Suprapubic skin (tissue), 4 donors: ENCODE results near the gene DPY30. TPM values are rescaled to one million over a fixed set of nuclear protein-coding genes. Genes with fewer than 3 reads are reported as not detected.

Experiments
- DNase-seq, 2 donors: peaks; one replicate each; pipeline ENCODE4 v3.0.0-alpha.2; 2019; ENCODE audit warnings: low spot score in 2 of 2
- H3K27ac ChIP-seq: fragments of 200-600 bp; sonication (generic); one replicate; pipeline ENCODE4 v1.5.1; 2019
- H3K27me3 ChIP-seq: fragments of 200-600 bp; sonication (generic); one replicate; pipeline ENCODE4 v1.5.1; 2019
- H3K36me3 ChIP-seq: fragments of 200-600 bp; sonication (generic); one replicate; pipeline ENCODE4 v1.5.1; 2019
- H3K4me1 ChIP-seq: fragments of 200-600 bp; sonication (generic); one replicate; pipeline ENCODE4 v1.5.1; 2019
- H3K4me3 ChIP-seq: fragments of 200-600 bp; sonication (generic); one replicate; pipeline ENCODE4 v1.5.1; 2019; ENCODE audit warnings: mild to moderate bottlenecking
- H3K9me3 ChIP-seq: fragments of 200-600 bp; sonication (generic); one replicate; pipeline ENCODE4 v1.5.1; 2019
- EP300 ChIP-seq: sonication (generic); formaldehyde crosslinking; IDR thresholded peaks from one replicate; pipeline ENCODE4 v1.6.1; 2017; ENCODE audit warnings: antibody characterized with exemption
- POLR2A ChIP-seq, 2 donors: fragments of 450-650 bp; IDR thresholded peaks; one replicate each; pipeline ENCODE4 v1.6.1; 2017; ENCODE audit warnings: antibody characterized with exemption in 2 of 2, mild to moderate bottlenecking in 2 of 2, moderate library complexity in 2 of 2
- POLR2AphosphoS5 ChIP-seq, 3 donors: sonication (generic); formaldehyde crosslinking; IDR thresholded peaks; one replicate each; pipeline ENCODE4 v1.6.1; 2017; ENCODE audit warnings: antibody characterized with exemption in 3 of 3
- WGBS: methylation state at CpG from one replicate; pipeline ENCODE4 v1.1.5; 2018; 5-methylcytosine and 5-hydroxymethylcytosine counted together
- total RNA-seq, 4 donors: library from RNA; depleted of rRNA; stranded (reverse); fragments of >200 nt; gene quantifications; one replicate each; pipeline ENCODE4 v1.1.0, GENCODE V29; 2016
- TF ChIP-seq, protein P1 (sequence below), 2 donors: fragments of 200-600 bp in 1 of 2; fragments of 450-650 bp in 1 of 2; sonication (generic) in 1 of 2; IDR thresholded peaks; one replicate each; pipeline ENCODE4 v1.5.1; 2016 to 2019; ENCODE audit warnings: antibody characterized with exemption in 2 of 2, mild to moderate bottlenecking in 1 of 2, moderate library complexity in 1 of 2

The DPY30 gene
- total RNA-seq, result 10 to 100 TPM; 44.1 to 59.2 (median 48.8) TPM

DNA sequence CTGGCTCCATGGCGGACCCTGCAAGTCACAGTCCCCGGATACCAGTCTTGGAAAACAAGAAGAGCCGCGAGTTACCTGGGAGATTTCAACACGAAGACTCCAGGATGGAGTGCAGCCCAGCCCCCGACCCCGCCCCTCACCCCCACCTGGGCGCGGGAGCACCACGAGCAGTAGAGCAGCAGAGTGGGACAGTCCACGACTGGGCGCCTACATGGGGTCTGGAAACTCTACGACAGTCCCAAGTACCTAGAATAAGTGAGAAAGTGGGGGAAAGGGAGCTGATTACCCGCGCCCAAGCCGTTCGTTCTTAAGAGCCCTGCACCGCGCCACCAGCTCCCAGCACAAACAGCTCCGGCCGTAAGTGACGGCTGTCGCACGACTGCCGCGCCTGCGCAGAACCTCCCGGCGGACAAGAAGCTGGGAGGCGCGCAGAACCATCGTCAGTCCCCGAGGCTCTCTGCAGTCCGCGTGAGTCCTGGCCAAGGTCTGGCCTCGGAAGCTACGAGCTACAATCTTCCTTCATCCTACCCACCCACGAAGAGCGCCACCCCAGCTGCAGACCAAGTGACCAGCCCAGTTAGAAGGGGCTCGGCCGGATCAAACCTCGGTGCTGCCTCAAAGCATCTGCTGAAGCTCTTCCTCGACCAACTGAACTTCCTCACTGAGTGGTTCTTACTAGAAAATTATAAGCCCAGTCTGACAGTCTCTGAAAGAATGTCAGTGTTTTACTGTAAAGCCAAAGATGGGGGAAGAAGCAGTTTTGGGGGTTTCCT, at the start of gene DPY30:
TSS of gene DPY30 (minus strand) at position 359 of the 773 bp plus-strand sequence. CDS start at position 10, 349 bp downstream.
- H3K4me1 ChIP-seq, result peaks cover 14% of the 10 kb centered on the region
- H3K27me3 ChIP-seq, result no peaks in the 10 kb centered on the region
- DNase-seq, result peak; percentile 91 to 95
- H3K27ac ChIP-seq, result peak within 1 kb of the TSS; percentile 78
- peak within 1 kb of the TSS; percentile 90 for H3K4me3 ChIP-seq
- H3K9me3 ChIP-seq, result no peaks in the 10 kb centered on the region
- under 1% methylated on average over 27 of the region's 43 CpGs for WGBS
- TF ChIP-seq, protein P1, sequence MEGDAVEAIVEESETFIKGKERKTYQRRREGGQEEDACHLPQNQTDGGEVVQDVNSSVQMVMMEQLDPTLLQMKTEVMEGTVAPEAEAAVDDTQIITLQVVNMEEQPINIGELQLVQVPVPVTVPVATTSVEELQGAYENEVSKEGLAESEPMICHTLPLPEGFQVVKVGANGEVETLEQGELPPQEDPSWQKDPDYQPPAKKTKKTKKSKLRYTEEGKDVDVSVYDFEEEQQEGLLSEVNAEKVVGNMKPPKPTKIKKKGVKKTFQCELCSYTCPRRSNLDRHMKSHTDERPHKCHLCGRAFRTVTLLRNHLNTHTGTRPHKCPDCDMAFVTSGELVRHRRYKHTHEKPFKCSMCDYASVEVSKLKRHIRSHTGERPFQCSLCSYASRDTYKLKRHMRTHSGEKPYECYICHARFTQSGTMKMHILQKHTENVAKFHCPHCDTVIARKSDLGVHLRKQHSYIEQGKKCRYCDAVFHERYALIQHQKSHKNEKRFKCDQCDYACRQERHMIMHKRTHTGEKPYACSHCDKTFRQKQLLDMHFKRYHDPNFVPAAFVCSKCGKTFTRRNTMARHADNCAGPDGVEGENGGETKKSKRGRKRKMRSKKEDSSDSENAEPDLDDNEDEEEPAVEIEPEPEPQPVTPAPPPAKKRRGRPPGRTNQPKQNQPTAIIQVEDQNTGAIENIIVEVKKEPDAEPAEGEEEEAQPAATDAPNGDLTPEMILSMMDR (IDR thresholded peaks at IDR 0.05), result no peak
- TF ChIP-seq POLR2AphosphoS5 (IDR thresholded peaks at IDR 0.05), result peak in 1 of 3 donors; percentile 48
- no peak for TF ChIP-seq EP300
- TF ChIP-seq POLR2A (IDR thresholded peaks at IDR 0.05), result peak in 1 of 2 donors; percentile 63
- H3K36me3 ChIP-seq, result no peaks in the 10 kb centered on the region

DNA sequence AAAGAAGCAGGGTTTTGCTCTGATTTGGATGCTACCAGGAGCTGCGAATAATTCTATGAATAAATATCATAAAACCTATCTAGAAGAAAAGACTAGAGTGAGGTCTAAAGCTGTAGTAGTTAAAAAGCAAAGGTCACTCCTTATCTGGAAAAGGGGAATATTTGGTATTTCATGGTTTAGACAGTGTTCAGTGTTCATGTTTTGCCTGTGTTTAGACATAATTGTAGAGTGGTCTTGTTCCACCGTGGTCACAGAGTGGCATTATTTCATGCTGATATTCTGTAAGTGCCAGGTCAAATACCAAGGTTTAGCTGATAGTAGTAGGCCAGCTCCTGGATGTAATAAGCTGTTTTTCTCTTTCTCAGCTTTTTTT, 34.5 kb upstream of the DPY30 start:
- WGBS, result 96% methylated on average over 2 of the region's 2 CpGs
- H3K4me3 ChIP-seq, result no peak overlapping the region
- DNase-seq, result no peak
- H3K27me3 ChIP-seq, result no peaks in the 10 kb centered on the region
- TF ChIP-seq EP300 (no peak), POLR2A (IDR thresholded peaks at IDR 0.05) (no peak), POLR2AphosphoS5 (IDR thresholded peaks at IDR 0.05) (no peak)
- TF ChIP-seq, protein P1 (IDR thresholded peaks at IDR 0.05), result no peak
- H3K36me3 ChIP-seq, result peaks cover under 1% of the 10 kb centered on the region
- H3K4me1 ChIP-seq, result no peaks in the 10 kb centered on the region
- no peaks in the 10 kb centered on the region for H3K9me3 ChIP-seq
- H3K27ac ChIP-seq, result no peak overlapping the region

DNA sequence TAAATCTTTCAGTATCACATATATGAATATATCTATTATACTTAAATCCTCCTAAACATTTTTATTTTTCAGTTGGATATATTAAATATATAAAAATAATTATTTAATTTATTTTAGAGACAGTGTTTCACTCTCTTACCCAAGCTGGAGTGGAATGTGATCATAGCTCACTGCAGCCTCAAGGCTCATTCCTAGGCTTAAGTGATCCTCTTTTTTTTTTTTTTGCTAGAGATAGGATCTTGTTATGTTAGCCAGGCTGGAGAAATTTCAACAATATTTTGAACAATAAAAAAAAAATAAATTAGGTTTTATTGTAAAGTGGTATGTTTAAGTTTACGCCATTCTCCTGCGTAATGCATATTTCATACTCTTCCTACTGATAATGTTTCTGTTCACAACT, 27.9 kb upstream of the DPY30 start:
- H3K27me3 ChIP-seq, result no peaks in the 10 kb centered on the region

DNA sequence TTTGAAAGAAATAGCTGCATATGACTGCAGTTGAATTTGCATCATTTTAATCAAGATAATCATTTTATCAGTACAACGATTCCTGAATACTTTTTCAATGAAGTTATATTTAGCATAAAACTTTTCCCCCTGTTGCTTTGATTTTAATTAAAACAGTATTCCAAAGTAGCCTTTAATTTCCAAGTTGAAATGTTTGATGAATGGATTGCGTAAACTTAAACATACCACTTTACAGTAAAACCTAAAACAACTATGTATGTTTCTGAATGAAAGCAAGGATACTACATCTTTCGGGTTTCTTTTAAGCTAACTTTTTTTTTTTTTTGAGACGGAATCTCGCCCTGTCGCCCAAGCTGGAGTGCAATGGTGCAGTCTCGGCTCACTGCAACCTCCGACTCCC, 25.1 kb upstream of the DPY30 start:
- H3K27ac ChIP-seq, result peak overlapping the region; percentile 92
- peaks cover 27% of the 10 kb centered on the region for H3K4me1 ChIP-seq
- TF ChIP-seq EP300, result no peak
- TF ChIP-seq POLR2AphosphoS5 (IDR thresholded peaks at IDR 0.05), result no peak
- TF ChIP-seq POLR2A (IDR thresholded peaks at IDR 0.05), result no peak
- TF ChIP-seq, protein P1 (IDR thresholded peaks at IDR 0.05), result no peak
- H3K4me3 ChIP-seq, result peak overlapping the region; percentile 92
- H3K9me3 ChIP-seq, result no peaks in the 10 kb centered on the region
- DNase-seq, result no peak
- no peaks in the 10 kb centered on the region for H3K27me3 ChIP-seq
- no peaks in the 10 kb centered on the region for H3K36me3 ChIP-seq
- 73% methylated on average over 8 of the region's 8 CpGs for WGBS

More for the DNA sequence above, 27.9 kb upstream of the DPY30 start:
- no peak for DNase-seq
- Histone ChIP-seq H3K36me3 (no peaks in the 10 kb centered on the region), H3K9me3 (no peaks in the 10 kb centered on the region), H3K27ac (no peak overlapping the region), H3K4me3 (no peak overlapping the region), H3K4me1 (peaks cover 22% of the 10 kb centered on the region)
- TF ChIP-seq EP300 (no peak), POLR2A (IDR thresholded peaks at IDR 0.05) (no peak), POLR2AphosphoS5 (IDR thresholded peaks at IDR 0.05) (no peak)
- TF ChIP-seq, protein P1 (IDR thresholded peaks at IDR 0.05), result no peak
- WGBS, result 98% methylated on average over 2 of the region's 2 CpGs

DNA sequence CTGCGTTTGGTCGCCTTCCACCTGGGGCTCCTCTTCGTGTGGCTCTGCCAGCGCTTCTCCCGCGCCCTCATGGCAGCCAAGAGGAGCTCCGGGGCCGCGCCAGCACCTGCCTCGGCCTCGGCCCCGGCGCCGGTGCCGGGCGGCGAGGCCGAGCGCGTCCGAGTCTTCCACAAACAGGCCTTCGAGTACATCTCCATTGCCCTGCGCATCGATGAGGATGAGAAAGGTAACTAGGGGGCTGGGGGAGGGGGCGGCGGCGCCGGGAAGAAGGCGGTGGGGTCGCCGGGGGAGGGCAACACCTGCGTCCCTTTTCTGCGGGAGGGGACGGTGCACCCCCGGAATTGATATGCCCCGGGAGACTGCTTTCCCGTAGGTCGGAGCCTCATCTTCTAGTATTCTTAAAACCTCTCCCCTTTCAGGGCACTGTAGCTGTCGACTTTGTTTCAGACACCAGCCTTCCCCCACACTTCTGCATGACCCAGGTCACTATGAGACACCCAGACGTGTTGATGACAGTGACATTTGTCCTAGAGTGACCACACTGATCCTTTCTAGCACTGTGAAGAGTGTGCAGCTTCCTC, 24.5 kb upstream of the DPY30 start:
- TF ChIP-seq EP300 (no peak), POLR2AphosphoS5 (IDR thresholded peaks at IDR 0.05) (no peak), POLR2A (IDR thresholded peaks at IDR 0.05) (no peak)
- TF ChIP-seq, protein P1 (IDR thresholded peaks at IDR 0.05), result no peak
- DNase-seq, result no peak

More for the DNA sequence above, 24.5 kb upstream of the DPY30 start:
- H3K4me1 ChIP-seq, result peaks cover 27% of the 10 kb centered on the region
- under 1% methylated on average over 29 of the region's 40 CpGs for WGBS
- no peaks in the 10 kb centered on the region for H3K36me3 ChIP-seq
- H3K27ac ChIP-seq, result peak overlapping the region; percentile 92
- H3K9me3 ChIP-seq, result no peaks in the 10 kb centered on the region
- H3K27me3 ChIP-seq, result no peaks in the 10 kb centered on the region
- peak overlapping the region; percentile 92 for H3K4me3 ChIP-seq
